Osteoblast (primary cell): ENCODE results near the gene HSD17B7. TPM values are rescaled to one million over a fixed set of nuclear protein-coding genes. Genes with fewer than 3 reads are reported as not detected.
"Not testable (repeated sequence)": the region's sequence is repeated elsewhere in the genome, so short reads cannot be mapped to it uniquely, and the experiment has no call there.

Experiments used
- DNase-seq: peaks from one replicate; pipeline ENCODE4 v3.0.0; 2011; ENCODE audit warnings: low spot score, mixed read lengths; ENCODE audit not compliant: insufficient read length; ENCODE audit errors: missing footprints
- H2AFZ ChIP-seq: 2 replicates; pipeline ENCODE4 v1.6.0; 2011; ENCODE audit warnings: mild to moderate bottlenecking, low read length
- H3K27ac ChIP-seq: 2 replicates; pipeline ENCODE4 v1.5.1; 2011; ENCODE audit warnings: mild to moderate bottlenecking, low read depth, low read length, moderate library complexity
- H3K27me3 ChIP-seq: 2 replicates; pipeline ENCODE4 v1.6.0; 2012; ENCODE audit warnings: mild to moderate bottlenecking, control low read depth, inconsistent platforms, low read length, moderate library complexity; ENCODE audit not compliant: insufficient read depth
- H3K36me3 ChIP-seq: 2 replicates; pipeline ENCODE4 v1.5.1; 2011; ENCODE audit warnings: mild to moderate bottlenecking, low read length, control low read depth, moderate library complexity; ENCODE audit not compliant: insufficient read depth
- H3K4me1 ChIP-seq: 2 replicates; pipeline ENCODE4 v1.5.1; 2011; ENCODE audit warnings: mild to moderate bottlenecking, low read length, control low read depth, moderate library complexity; ENCODE audit not compliant: insufficient read depth
- H3K4me2 ChIP-seq: 2 replicates; pipeline ENCODE4 v1.6.0; 2011; ENCODE audit warnings: mild to moderate bottlenecking, low read length; ENCODE audit not compliant: insufficient read depth
- H3K4me3 ChIP-seq: fragments of 200-600 bp; sonication (generic); 3 replicates; pipeline ENCODE4 v1.5.1; 2012; ENCODE audit warnings: mild to moderate bottlenecking, low read length, inconsistent platforms; ENCODE audit not compliant: insufficient read depth
- H3K79me2 ChIP-seq: 2 replicates; pipeline ENCODE4 v1.6.0; 2012; ENCODE audit warnings: mild to moderate bottlenecking, low read length, control low read depth, inconsistent platforms; ENCODE audit not compliant: insufficient read depth
- H3K9me3 ChIP-seq: 2 replicates; pipeline ENCODE4 v1.5.1; 2011; ENCODE audit warnings: low read depth, low read length, control low read depth
- H4K20me1 ChIP-seq: 2 replicates; pipeline ENCODE4 v1.6.0; 2012; ENCODE audit warnings: mild to moderate bottlenecking, low read length, control low read depth; ENCODE audit not compliant: insufficient read depth
- total RNA-seq: library from RNA; depleted of rRNA; stranded (reverse); fragments of >200 nt; gene quantifications from 2 replicates; pipeline ENCODE4 v1.2.3, GENCODE V29; 2012
- TF ChIP-seq, protein P1 (sequence below): IDR thresholded peaks from 2 replicates; pipeline ENCODE4 v1.5.1; 2011; ENCODE audit warnings: mild to moderate bottlenecking, low read depth, low read length, moderate library complexity; ENCODE audit errors: extremely low read depth

The HSD17B7 gene
- total RNA-seq, 1 donor, result 23.9 TPM

DNA sequence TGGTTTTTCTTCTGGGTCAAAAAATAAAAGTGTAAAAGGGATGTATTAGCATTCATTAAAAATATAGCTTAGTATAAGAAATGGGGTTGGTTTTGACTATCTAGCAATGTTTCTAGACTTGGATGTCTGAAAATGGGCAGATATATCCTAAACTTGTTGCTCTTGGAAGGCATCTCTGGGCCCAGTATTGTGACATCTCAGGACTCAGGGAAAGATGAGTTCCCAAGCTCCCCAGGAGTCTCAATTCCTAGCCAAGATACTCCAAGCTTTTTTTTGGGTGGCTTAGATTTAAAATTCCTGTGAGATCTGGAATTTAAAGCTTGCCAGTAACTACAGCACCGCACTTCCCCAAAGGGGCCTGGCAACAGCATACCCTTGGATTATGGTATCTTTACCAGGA, 11.5 kb upstream of the HSD17B7 start:
- TF ChIP-seq, protein P1, sequence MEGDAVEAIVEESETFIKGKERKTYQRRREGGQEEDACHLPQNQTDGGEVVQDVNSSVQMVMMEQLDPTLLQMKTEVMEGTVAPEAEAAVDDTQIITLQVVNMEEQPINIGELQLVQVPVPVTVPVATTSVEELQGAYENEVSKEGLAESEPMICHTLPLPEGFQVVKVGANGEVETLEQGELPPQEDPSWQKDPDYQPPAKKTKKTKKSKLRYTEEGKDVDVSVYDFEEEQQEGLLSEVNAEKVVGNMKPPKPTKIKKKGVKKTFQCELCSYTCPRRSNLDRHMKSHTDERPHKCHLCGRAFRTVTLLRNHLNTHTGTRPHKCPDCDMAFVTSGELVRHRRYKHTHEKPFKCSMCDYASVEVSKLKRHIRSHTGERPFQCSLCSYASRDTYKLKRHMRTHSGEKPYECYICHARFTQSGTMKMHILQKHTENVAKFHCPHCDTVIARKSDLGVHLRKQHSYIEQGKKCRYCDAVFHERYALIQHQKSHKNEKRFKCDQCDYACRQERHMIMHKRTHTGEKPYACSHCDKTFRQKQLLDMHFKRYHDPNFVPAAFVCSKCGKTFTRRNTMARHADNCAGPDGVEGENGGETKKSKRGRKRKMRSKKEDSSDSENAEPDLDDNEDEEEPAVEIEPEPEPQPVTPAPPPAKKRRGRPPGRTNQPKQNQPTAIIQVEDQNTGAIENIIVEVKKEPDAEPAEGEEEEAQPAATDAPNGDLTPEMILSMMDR, result no peak
- no peaks in the 10 kb centered on the region for H3K4me1 ChIP-seq
- H4K20me1 ChIP-seq, result no peaks in the 10 kb centered on the region
- H3K27ac ChIP-seq, result no peak overlapping the region
- H3K36me3 ChIP-seq, result peaks cover 64% of the 10 kb centered on the region
- no peaks in the 10 kb centered on the region for H3K9me3 ChIP-seq
- no peak overlapping the region for H2AFZ ChIP-seq
- H3K79me2 ChIP-seq, result peaks cover 3% of the 10 kb centered on the region
- no peak overlapping the region for H3K4me3 ChIP-seq
- H3K4me2 ChIP-seq, result no peak overlapping the region
- DNase-seq, result no peak
- no peaks in the 10 kb centered on the region for H3K27me3 ChIP-seq

DNA sequence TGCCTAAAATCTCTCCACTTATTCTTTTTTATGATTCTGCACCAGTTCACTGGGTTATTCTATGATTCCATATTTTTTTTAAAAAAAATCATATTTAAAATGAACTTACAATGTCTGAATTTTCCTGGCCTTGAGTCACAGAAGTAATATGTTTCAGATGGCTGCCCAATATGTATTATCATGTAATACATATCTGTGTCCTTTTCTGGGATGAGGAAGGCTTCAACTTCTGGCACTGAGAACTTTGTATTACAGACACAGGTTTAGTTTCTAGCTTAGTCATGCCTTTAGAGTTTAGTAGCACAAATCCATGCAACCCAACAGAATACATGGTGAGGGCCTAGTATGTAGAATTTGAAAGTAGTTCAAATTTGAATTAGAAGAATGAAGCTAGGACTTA, 7.8 kb upstream of the HSD17B7 start:
- Histone ChIP-seq H4K20me1 (no peaks in the 10 kb centered on the region), H3K4me2 (no peak overlapping the region), H3K36me3 (peaks cover 37% of the 10 kb centered on the region), H3K4me3 (no peak overlapping the region), H2AFZ (no peak overlapping the region), H3K79me2 (no peaks in the 10 kb centered on the region), H3K9me3 (no peaks in the 10 kb centered on the region), H3K27ac (no peak overlapping the region), H3K4me1 (no peaks in the 10 kb centered on the region), H3K27me3 (no peaks in the 10 kb centered on the region)
- DNase-seq, result no peak
- TF ChIP-seq, protein P1, result no peak

DNA sequence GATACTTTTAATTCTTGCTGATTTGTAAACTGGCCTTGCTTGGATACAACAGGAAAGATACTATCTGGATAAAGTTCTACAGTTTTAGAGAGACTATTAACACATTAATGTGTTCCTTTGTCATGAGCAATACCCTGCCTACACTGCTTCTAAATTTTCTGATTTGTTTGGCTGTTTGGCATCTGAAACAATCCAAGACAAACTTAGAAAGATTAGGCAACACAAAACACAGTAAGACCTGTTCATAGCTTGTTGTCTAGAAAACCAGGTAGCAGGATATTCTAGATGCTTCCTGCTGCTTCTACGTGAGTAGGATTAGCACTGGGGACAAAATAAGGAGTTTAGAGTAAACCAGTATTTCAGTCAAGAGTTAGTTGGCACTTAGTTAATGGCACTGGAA, 5.6 kb upstream of the HSD17B7 start:
- H3K4me1 ChIP-seq, H4K20me1 ChIP-seq, DNase-seq, H3K4me3 ChIP-seq, H3K27me3 ChIP-seq, H3K27ac ChIP-seq, H3K4me2 ChIP-seq, H3K9me3 ChIP-seq, H3K79me2 ChIP-seq, H2AFZ ChIP-seq: not testable (repeated sequence)
- peaks cover 23% of the 10 kb centered on the region for H3K36me3 ChIP-seq

DNA sequence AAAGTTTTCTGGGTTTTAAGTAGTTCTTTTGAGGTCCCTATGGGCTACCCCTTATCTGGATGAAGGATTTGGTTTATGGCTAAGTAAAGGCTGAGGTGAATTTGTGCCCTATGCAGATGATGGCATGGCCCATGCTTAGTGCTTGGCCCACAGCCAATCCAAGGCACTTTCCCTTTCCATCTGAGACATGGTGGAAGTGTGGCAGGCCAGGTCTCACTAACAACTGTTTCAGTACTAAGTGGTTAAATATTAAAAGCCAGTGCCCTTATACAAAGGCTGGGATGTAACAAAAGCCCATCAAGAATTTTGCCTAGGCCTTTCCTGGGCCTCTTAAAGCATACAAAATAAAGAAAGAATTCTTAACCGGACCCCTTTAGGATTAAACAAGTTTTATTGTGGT, 1.7 kb upstream of the HSD17B7 start:
- not testable (repeated sequence) for H3K4me1 ChIP-seq, H3K4me2 ChIP-seq, H3K79me2 ChIP-seq, H4K20me1 ChIP-seq, H3K27ac ChIP-seq, H3K36me3 ChIP-seq, H3K4me3 ChIP-seq, H3K27me3 ChIP-seq, DNase-seq, H2AFZ ChIP-seq, H3K9me3 ChIP-seq

DNA sequence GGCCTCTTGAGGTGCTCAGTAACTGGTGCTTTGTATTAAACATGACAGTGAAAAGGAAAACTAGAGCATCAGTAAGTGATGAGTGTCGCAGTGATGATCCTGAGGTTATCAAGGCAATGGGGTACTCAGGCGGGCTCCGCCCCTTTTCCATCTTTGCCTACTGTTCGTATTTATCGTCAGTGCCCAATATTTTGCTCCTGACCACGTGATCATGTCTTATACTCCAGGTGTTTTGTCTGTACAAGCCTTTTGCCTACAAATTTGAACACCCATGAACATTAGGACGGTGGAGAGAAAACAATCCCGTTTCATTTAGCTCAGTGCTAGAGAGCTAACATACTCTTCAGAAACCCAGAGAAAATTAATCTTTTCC, 469 bp downstream of the HSD17B7 start:
- H3K27ac ChIP-seq, result peak overlapping the region; percentile 48
- DNase-seq, result not testable (repeated sequence)

DNA sequence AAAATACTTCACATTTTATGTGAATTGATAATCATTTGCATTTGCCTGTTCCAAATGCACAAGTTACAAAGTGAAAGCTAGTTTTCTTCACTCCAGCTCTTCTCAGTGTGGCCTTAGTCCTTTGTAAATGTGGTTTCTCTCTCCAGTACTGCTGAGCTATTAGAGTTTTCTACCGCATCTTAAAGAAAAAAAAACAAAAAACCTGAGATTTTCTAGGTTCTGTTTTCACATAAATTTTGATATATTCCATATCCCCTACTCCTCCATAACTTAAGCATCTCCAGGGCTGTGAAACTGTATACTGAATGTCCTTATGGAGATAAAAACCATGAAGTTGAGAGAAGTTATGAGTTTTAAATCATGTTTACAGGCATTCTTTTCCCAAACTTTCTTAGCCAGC, 3.8 kb downstream of the HSD17B7 start:
- not testable (repeated sequence) for H3K4me1 ChIP-seq, H3K4me3 ChIP-seq, H3K27me3 ChIP-seq, H3K36me3 ChIP-seq, H3K27ac ChIP-seq, DNase-seq, H2AFZ ChIP-seq, H3K79me2 ChIP-seq, H3K4me2 ChIP-seq, H4K20me1 ChIP-seq, H3K9me3 ChIP-seq

More for the DNA sequence above, 469 bp downstream of the HSD17B7 start:
- H4K20me1 ChIP-seq, H2AFZ ChIP-seq, H3K36me3 ChIP-seq, H3K9me3 ChIP-seq, H3K27me3 ChIP-seq, H3K4me1 ChIP-seq, H3K79me2 ChIP-seq: not testable (repeated sequence)
- Histone ChIP-seq H3K4me3 (peak overlapping the region; percentile 68), H3K4me2 (peak overlapping the region; percentile 72)

DNA sequence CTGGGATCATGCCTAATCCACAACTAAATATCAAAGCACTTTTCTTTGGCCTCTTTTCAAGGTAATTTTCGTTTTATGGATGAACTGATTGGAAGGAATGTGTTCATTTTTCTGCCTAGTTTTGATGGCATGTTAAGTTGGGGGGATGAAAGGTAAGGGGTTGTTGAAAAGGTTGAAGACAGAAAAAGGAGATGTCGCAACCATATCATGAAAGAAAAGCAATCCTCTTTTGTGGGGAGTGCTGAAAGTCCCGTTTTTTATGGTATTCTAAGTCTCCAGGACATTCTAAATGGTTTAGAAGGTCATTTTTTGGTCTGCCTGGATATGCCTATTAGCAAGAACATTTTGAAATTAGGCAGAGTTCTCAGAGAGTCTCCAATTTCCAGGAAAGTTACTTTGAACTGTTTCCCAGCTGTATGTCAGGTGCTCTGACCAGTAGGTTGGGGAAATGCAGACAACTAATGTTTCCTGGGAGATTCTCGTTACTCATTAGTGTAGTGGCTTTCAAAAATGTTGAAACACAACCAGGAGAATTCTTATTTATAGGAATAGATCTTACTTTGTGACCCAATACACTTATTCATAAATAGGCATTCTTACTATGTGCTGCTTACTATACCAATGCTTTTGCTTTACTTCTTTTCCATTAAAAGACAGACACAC, 6.2 kb downstream of the HSD17B7 start:
- not testable (repeated sequence) for H4K20me1 ChIP-seq, H2AFZ ChIP-seq, H3K4me1 ChIP-seq, H3K79me2 ChIP-seq, DNase-seq, H3K4me3 ChIP-seq, H3K27ac ChIP-seq, H3K27me3 ChIP-seq, H3K9me3 ChIP-seq, H3K36me3 ChIP-seq, H3K4me2 ChIP-seq
